Femur (tissue), 1 donor: ENCODE results near the gene TNS4.

Experiments
- DNase-seq: peaks from one replicate; pipeline ENCODE4 v3.0.0-alpha.2; 2017

The TNS4 gene

GRCh38 chr17:40432864-40433528, 68.4 kb downstream of the TNS4 start:
- peak; percentile 84 for DNase-seq

- DNase-seq = no peak
Measured at GRCh38 chr17:40431231-40431602, 70.2 kb downstream of the TNS4 start.

- DNase-seq = no peak
Measured at GRCh38 chr17:40430272-40431230, 70.9 kb downstream of the TNS4 start.

- DNase-seq = no peak
Measured at GRCh38 chr17:40427002-40427491, 74.4 kb downstream of the TNS4 start.
